Measurements from ENCODE around the gene SNAP23. TPM values are rescaled to one million over a fixed set of nuclear protein-coding genes. Genes with fewer than 3 reads are reported as not detected.

Gene SNAP23
- total RNA-seq, 1 experiment from 2014 or later, result 63.2 TPM

- H3K56ac ChIP-seq (ENCODE audit: insufficient read length, low read depth, low read length), result no peak overlapping the region
- H3K14ac ChIP-seq (ENCODE audit: insufficient read depth, low read length), result no peak overlapping the region
- H3K27me3 Mint-ChIP-seq (ENCODE audit: low read depth), result no peaks in the 10 kb centered on the region
- H3T11ph ChIP-seq (ENCODE audit: low read length), result no peak overlapping the region
- no peak overlapping the region for H2BK12ac ChIP-seq (ENCODE audit: insufficient read length, low read depth, low read length)
- H3K4me1 ChIP-seq (ENCODE audit: insufficient read depth, low read length), result peaks cover 2% of the 10 kb centered on the region; the same call in 1 of the 2 replicates
- H4K20me1 ChIP-seq (ENCODE audit: control insufficient read depth, insufficient read depth, insufficient read length), result no peaks in the 10 kb centered on the region
- H2BK20ac ChIP-seq (ENCODE audit: low read depth, low read length, poor library complexity, severe bottlenecking), result no peak overlapping the region
- TF ChIP-seq CTCF (conservative IDR thresholded peaks at IDR 0.05), result no peak
- peak overlapping the region; percentile 89 to 99 (median 97); a peak in 5 of 7 replicates for H3K27ac Mint-ChIP-seq
- no peak for DNase-seq
- no peaks in the 10 kb centered on the region for H3K79me1 ChIP-seq (ENCODE audit: insufficient read depth, low read depth, low read length, poor library complexity, severe bottlenecking)
- no peaks in the 10 kb centered on the region; a peak in 1 of 5 replicates for H3K9me3 Mint-ChIP-seq
- H2AK5ac ChIP-seq (ENCODE audit: insufficient read length, low read length), result no peak overlapping the region
- peaks cover 17% of the 10 kb centered on the region in 2 experiments for H3K4me1 Mint-ChIP-seq
- H2BK15ac ChIP-seq (ENCODE audit: low read depth, low read length), result no peak overlapping the region
- no peak overlapping the region for H2BK120ac ChIP-seq (ENCODE audit: low read depth, low read length, poor library complexity, severe bottlenecking)
- WGBS (ENCODE audit: extremely low coverage, insufficient read length, low lambda C conversion rate), result no CpG with 5 or more reads among the region's 3 CpGs
- H3K27ac ChIP-seq (ENCODE audit: insufficient read length, low read depth, low read length), result no peak overlapping the region
- H3K18ac ChIP-seq (ENCODE audit: insufficient read length, low read depth, low read length), result no peak overlapping the region
- H3K23ac ChIP-seq (ENCODE audit: insufficient read length, low read depth, low read length), result no peak overlapping the region
- peaks cover 0 to 9% (median 2%) of the 10 kb centered on the region in 3 experiments; a peak in 4 of 7 replicates for H3K36me3 Mint-ChIP-seq (ENCODE audit: insufficient read depth in 1 of 3, low read depth in 3 of 3)
- no peak overlapping the region for H4K5ac ChIP-seq (ENCODE audit: insufficient read length, low read depth, low read length)
- no peak overlapping the region for H3K9ac ChIP-seq (ENCODE audit: extremely low read depth, insufficient read length, low read length)
- no peaks in the 10 kb centered on the region for H3K23me2 ChIP-seq (ENCODE audit: insufficient read length, low read depth, low read length, poor library complexity, severe bottlenecking)
- no peak overlapping the region for H4K8ac ChIP-seq (replicated peaks; ENCODE audit: insufficient read length, low read depth, low read length)
- no peak overlapping the region for H2AFZ ChIP-seq (ENCODE audit: low read length)
- no peaks in the 10 kb centered on the region for H3K79me2 ChIP-seq (ENCODE audit: insufficient read depth, low read length)
- H4K91ac ChIP-seq (ENCODE audit: insufficient read length, low read depth, low read length), result no peak overlapping the region
- H3K4ac ChIP-seq (ENCODE audit: low read depth, low read length), result no peak overlapping the region
- H2BK5ac ChIP-seq (ENCODE audit: insufficient read length, low read length), result no peak overlapping the region
- H3K4me2 ChIP-seq (ENCODE audit: insufficient read depth, insufficient read length, low read length), result no peak overlapping the region
- H3K27me3 ChIP-seq (ENCODE audit: insufficient read depth, low read length), result no peaks in the 10 kb centered on the region
- no peaks in the 10 kb centered on the region for H3K9me3 ChIP-seq (ENCODE audit: control insufficient read depth, low read depth, low read length)
- peak overlapping the region in 1 of 2 experiments; percentile 15; a peak in 2 of 5 replicates for H3K4me3 Mint-ChIP-seq
Observed at GRCh38 chr15:42456971-42457370, 38.5 kb upstream of the SNAP23 start.
